ENCODE results near the gene PKM. TPM values are rescaled to one million over a fixed set of nuclear protein-coding genes. Genes with fewer than 3 reads are reported as not detected.

The PKM gene
- total and polyA plus RNA-seq, 9 of the 15 experiments (the other 6 are each of a cell fraction or from before 2014, with no cell fraction given): 140 to 825 (median 383) TPM

DNA sequence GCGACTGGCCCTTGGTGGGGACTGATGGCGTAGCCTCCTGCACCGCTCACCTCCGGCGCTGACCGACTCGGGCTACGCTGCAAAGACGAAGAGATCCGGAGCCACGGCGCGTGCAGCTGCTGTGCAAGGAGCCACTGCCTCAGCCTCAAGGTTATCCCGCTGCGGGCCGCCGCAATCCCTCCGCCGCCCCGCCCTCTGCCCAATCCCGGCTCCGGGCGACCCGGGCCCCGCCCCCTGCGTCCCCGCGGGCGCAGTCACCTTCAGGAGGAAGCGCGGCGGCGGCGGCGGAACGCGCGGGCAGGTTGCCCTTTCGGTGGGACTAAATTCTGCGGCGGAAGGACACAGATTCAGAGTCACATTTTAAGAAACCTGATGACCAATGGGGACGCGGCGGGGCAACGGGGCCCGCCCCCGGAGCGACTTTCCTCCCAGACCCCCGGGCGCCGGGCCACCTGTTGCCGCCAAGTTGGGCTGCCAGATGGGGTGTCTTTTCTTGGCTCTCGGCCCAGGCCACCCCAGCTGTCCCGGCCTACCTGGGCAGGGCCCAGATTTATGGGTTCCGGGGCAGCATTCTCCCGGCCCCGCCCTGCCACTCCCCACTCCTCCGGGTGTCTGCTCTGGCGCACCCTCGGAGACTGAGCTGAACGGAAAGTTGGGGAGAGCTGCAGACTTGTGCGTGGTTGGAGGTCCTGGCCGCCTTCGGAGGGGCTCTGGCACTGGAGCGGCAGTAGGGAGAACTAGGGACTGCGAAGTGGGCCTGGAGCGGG lies at the start of gene PKM (continued):
- TF ChIP-seq DIDO1 (tag; IDR thresholded peaks at IDR 0.05; ENCODE audit: low read depth): no peak
- TF ChIP-seq RNF2 (IDR thresholded peaks at IDR 0.05): peak; percentile 35; the same call in 1 of the 2 replicates
- no peak for TF ChIP-seq SRF (CRISPR knock-in tag; IDR thresholded peaks at IDR 0.05)
- no peak; the same call in 1 of the 2 replicates for TF ChIP-seq ATF1 (CRISPR knock-in tag; IDR thresholded peaks at IDR 0.05)
- peak; percentile 88 for TF ChIP-seq ATF1 (tag; IDR thresholded peaks at IDR 0.05)
- 0 out of 2 replicates have a peak, but pooled peaks have one; percentile 61 for TF ChIP-seq GATAD2A (IDR thresholded peaks at IDR 0.05)
- TF ChIP-seq, protein P1, sequence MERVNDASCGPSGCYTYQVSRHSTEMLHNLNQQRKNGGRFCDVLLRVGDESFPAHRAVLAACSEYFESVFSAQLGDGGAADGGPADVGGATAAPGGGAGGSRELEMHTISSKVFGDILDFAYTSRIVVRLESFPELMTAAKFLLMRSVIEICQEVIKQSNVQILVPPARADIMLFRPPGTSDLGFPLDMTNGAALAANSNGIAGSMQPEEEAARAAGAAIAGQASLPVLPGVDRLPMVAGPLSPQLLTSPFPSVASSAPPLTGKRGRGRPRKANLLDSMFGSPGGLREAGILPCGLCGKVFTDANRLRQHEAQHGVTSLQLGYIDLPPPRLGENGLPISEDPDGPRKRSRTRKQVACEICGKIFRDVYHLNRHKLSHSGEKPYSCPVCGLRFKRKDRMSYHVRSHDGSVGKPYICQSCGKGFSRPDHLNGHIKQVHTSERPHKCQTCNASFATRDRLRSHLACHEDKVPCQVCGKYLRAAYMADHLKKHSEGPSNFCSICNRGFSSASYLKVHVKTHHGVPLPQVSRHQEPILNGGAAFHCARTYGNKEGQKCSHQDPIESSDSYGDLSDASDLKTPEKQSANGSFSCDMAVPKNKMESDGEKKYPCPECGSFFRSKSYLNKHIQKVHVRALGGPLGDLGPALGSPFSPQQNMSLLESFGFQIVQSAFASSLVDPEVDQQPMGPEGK (CRISPR knock-in tag; IDR thresholded peaks at IDR 0.05; ENCODE audit: borderline replicate concordance): no peak
- TF ChIP-seq, protein P2, sequence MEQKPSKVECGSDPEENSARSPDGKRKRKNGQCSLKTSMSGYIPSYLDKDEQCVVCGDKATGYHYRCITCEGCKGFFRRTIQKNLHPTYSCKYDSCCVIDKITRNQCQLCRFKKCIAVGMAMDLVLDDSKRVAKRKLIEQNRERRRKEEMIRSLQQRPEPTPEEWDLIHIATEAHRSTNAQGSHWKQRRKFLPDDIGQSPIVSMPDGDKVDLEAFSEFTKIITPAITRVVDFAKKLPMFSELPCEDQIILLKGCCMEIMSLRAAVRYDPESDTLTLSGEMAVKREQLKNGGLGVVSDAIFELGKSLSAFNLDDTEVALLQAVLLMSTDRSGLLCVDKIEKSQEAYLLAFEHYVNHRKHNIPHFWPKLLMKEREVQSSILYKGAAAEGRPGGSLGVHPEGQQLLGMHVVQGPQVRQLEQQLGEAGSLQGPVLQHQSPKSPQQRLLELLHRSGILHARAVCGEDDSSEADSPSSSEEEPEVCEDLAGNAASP (IDR thresholded peaks at IDR 0.05): no peak
- peak; percentile 87 for TF ChIP-seq CHD2 (IDR thresholded peaks at IDR 0.05; ENCODE audit: low read depth, low read length)
- peak; percentile 84 for TF ChIP-seq XRCC5 (IDR thresholded peaks at IDR 0.05; ENCODE audit: low read depth, low read length)
- TF ChIP-seq BRD9 (IDR thresholded peaks at IDR 0.05; ENCODE audit: low read depth, partially characterized antibody): no peak
- peak; percentile 18 for TF ChIP-seq CHD4 (IDR thresholded peaks at IDR 0.05; ENCODE audit: insufficient read depth, insufficient replicate concordance, low read depth, low read length, poor library complexity, severe bottlenecking)
- peak in 1 of 2 experiments; percentile 73; a peak in 1 of 4 replicates for TF ChIP-seq HDAC1 (IDR thresholded peaks at IDR 0.05)
- no peak for TF ChIP-seq ZSCAN32 (CRISPR knock-in tag; IDR thresholded peaks at IDR 0.05)
- no peak for TF ChIP-seq ZNF311 (CRISPR knock-in tag; IDR thresholded peaks at IDR 0.05)
- TF ChIP-seq, protein P3, sequence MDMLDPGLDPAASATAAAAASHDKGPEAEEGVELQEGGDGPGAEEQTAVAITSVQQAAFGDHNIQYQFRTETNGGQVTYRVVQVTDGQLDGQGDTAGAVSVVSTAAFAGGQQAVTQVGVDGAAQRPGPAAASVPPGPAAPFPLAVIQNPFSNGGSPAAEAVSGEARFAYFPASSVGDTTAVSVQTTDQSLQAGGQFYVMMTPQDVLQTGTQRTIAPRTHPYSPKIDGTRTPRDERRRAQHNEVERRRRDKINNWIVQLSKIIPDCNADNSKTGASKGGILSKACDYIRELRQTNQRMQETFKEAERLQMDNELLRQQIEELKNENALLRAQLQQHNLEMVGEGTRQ (CRISPR knock-in tag; IDR thresholded peaks at IDR 0.05): no peak
- TF ChIP-seq LARP7 (IDR thresholded peaks at IDR 0.05): no peak
- no peak for TF ChIP-seq NCOA1 (IDR thresholded peaks at IDR 0.05; ENCODE audit: low read depth)
- no peak for TF ChIP-seq DACH1 (IDR thresholded peaks at IDR 0.05; ENCODE audit: partially characterized antibody)
- peak; percentile 92 for TF ChIP-seq CCNT2 (IDR thresholded peaks at IDR 0.05; ENCODE audit: borderline replicate concordance, extremely low read depth, insufficient read length, low read depth, low read length)
- peak in 1 of 2 experiments; percentile 25; a peak in 1 of 4 replicates for TF ChIP-seq KDM4B (IDR thresholded peaks at IDR 0.05; ENCODE audit: borderline replicate concordance in 2 of 2, low read depth in 1 of 2)
- TF ChIP-seq BRD4 (IDR thresholded peaks at IDR 0.05): no peak
- 0 out of 2 replicates have a peak, but pooled peaks have one; percentile 59 for TF ChIP-seq MXI1 (IDR thresholded peaks at IDR 0.05; ENCODE audit: low read depth, low read length)
- TF ChIP-seq ZNF121 (CRISPR knock-in tag; conservative IDR thresholded peaks at IDR 0.05): no peak
- TF ChIP-seq NR3C1 (CRISPR knock-in tag; IDR thresholded peaks at IDR 0.05): no peak
- TF ChIP-seq ZNF197 (CRISPR knock-in tag; IDR thresholded peaks at IDR 0.05; ENCODE audit: low read depth): no peak
- no peak for TF ChIP-seq ZKSCAN3 (CRISPR knock-in tag; IDR thresholded peaks at IDR 0.05)
